ENCODE measurements around the gene ATP6AP1.

Gene ATP6AP1

GRCh38 chrX:154473683-154474082, 45.2 kb downstream of the ATP6AP1 start:
- FAIRE-seq = no peak

- no peak for FAIRE-seq
These were observed 48.3 kb downstream of the ATP6AP1 start for GRCh38 chrX:154476821-154477220.

- FAIRE-seq = no peak
These were observed 49.5 kb downstream of the ATP6AP1 start for GRCh38 chrX:154477891-154478477.

DNA sequence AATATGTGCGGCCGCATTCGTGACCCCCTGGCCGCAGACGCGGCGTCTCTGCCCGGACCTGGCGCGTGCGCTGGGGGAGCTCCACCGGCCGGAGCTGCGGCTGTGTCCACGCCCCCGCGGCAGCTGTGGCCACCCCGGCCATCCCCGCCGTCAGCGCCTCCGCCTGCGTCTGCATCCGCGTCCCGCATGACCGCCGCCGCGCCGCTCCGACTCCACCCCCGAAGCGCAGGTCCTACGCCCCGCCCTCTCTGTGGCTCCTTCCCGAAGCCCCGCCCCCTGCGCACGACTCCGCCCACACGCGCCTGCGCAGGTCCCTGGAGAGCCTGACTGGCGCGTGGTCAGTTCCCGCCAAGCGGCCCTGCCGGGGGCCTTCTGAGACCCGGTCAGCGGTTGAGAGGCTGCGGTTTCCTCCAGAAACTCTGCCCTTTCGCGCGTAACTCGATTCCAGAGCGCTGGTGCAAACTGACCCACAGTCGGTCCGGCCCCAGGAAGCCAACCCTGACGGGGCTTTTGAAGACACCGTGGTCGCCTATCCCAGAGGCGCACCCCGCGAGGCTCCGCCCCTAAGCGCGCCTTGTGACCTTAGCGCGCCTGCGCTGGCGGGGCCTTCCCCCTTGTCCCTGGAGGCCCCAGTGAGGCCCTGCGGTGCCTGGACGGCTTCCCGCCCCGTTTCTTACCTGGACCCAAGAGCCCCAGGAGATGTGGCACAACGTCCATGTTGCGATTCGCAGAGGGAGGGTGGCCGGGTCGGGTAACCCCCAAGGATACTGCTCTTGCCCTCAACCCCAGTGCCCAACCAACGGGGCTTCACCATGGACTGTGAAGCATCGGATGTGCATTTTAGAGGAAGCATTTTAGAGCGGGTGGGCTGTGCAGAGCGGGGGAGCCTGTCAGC, 50.5 kb downstream of the ATP6AP1 start, which contains the start of gene LAGE3:
LAGE3 (minus strand) TSS at position 554 of the 895 bp plus-strand sequence; CDS start at position 188, 366 bp downstream.
- no peak for FAIRE-seq

- FAIRE-seq = no peak
These were observed 52.7 kb downstream of the ATP6AP1 start for GRCh38 chrX:154481195-154481594.

GRCh38 chrX:154481911-154482601, 53.6 kb downstream of the ATP6AP1 start:
- no peak for FAIRE-seq

GRCh38 chrX:154482786-154483185, 54.3 kb downstream of the ATP6AP1 start:
- no peak for FAIRE-seq

- no peak for FAIRE-seq
These were observed 54.8 kb downstream of the ATP6AP1 start for GRCh38 chrX:154483325-154483724.

DNA sequence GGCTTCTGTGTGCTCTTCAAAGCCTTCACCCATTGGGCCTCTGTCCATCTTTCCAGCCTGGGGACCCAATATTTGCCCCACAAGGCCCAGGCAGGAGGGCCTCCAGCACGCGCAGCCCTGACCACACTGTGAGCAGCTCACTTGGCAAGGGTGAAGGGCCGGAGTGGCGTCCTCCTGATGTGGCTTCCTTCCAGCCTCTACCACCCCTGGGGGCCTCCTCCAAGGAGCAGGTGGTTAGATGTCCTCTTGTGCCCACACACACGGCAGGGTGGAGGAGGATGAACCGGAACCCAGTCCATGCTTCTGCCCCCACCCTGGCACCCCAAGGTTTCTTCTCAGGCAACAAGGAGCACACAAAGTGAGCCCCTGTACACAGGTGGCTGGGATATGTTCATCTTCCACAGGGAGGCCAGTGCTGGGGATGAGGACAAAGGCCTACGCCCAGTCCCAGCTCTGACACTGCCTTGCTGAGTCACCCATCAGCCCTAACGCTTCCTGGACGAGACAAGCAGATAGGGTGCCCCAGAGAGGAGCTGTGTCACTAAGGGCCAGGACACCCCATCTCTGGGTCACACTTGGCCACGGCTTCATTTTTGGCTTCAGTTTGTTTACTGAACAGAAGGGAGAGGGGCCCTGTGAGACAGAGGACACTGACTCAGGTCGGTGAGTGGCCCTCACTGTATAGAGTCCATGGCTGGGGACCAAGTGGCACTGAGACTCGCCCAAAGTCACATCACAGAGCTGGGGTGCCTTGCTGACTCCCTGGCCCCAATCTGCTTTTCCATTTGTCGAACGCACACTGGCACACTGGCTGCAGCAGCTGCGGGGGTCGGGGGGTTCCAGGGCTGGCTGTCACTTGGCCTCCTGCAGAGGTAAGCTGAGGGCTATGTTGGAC, 56.0 kb downstream of the ATP6AP1 start:
- no peak for FAIRE-seq

DNA sequence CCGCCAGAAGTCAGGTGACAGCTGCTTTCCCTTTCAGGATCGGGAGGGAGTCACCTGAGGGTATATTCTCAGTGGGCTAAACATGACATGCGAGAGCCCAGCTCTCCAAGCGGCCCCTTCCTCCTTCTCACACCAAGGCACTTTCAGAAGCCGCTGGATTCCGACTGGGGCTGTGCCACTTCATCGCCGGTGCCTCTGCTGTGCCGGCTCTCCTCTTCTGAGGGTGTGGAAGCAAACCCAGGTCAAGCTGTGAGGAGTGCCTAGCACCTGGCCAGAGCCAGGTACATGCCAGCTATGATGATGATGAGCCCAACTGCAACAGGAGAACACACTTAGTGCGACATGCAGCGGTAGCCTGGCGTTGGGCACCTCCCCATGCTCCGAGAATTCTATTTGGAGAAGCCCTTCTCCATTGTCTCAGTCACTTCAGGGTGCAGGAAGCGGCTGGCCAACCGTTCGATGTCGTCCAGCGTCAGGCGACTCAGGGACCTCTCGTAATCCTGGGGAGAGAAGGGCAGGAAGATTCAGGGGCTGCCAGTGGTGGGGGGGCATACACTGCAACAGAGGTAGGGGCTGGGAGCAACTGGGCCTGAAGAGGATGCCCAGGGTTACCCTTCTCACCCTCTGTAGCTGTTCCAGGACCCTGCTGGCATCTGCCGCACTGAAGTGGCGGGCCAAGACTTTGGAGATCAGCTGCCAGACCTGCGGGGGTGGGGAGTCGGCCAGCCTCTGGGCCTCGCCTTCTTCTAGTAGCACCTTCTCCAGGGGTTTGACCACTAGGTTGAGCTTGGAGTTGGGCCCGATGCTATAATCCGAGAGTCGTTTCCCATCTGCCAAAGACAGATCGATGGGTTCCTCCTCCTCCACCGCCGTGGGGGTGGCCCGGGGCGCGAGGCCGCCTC, 56.9 kb downstream of the ATP6AP1 start:
- FAIRE-seq = no peak

GRCh38 chrX:154486052-154486395, 57.5 kb downstream of the ATP6AP1 start:
- no peak for FAIRE-seq
